Stimulated activated CD8-positive, alpha-beta memory T cell treated with anti-CD3 and anti-CD28 coated beads, Interleukin-2, amount 100 ng/mL, for 48 hours (primary cell): ENCODE data around the gene NPTN.

Source experiments
- DNase-seq, 2 donors: peaks; one replicate each; pipeline ENCODE4 v3.0.0-alpha.2; 2020; ENCODE audit warnings: low read depth in 2 of 2

The NPTN gene

GRCh38 chr15:73632670-73633058 lies 525 bp downstream of the NPTN start:
- DNase-seq, result no peak

GRCh38 chr15:73631915-73632669 lies 1.1 kb downstream of the NPTN start:
- no peak for DNase-seq

GRCh38 chr15:73630921-73631362 lies 2.2 kb downstream of the NPTN start:
- no peak for DNase-seq

DNA sequence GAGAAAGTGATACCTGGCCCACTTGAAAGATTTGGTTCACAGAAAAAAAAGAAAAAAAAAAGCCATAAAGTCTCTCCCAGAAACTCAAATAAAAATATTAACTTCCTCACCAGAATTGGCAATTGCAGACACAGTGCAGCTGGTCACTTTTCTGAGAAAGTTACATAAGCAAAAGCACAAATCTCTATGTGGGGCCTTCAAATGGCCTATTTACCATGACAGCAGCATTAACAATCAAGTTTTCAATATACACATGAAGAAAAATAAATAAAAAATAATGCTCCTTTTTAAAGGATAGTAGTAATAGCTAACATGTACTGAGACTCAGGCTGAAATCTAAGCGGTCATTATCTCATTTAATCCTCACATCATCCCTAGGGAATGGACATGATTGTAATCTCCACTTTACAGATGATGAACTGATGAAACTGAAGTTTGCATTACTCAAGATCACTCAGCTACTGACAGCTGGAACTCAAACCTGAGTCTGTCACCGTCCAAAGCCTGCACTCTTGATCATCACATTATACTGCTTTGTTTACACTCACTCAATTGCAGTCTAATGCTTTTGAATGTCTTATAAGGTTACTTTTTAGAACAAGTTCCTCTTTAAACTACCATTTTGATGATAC lies 3.3 kb downstream of the NPTN start:
- DNase-seq, result no peak

DNA sequence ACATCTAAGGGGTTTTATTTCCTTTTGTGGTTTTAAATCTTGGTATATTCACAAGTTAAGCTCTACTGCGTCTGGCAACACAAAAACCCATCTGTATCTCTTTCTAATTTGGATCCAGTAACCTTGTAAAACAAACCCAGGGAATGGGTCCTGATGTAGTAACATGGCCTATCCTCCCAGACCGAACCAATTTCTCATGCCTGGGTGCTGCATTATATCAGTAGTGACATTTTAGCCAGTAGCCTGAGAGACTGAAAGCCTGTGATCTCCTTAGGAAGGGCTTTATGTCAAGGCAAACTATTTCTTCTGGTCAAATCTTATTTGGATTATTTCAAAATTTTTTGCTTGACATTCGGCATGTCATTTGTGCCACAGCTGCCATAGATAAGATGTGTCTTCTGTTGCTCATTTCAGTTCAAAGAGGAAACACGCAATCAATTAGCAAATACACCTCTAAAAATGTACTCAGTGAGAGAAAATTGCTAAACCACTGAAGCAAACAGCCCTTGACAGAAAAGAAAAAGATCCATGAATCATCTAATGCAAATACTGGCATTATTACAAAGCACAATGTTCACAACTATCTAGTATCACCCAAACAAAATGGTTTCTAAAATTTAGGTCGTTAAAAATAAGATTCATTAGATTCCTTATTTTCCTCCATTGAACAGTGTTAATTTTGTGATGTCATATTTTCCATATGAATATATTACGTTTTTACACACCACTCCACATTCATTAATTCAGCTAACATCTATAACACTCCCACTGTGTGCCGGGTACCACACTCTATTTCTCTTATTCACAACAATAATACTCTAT lies 4.0 kb downstream of the NPTN start:
- no peak for DNase-seq

DNA sequence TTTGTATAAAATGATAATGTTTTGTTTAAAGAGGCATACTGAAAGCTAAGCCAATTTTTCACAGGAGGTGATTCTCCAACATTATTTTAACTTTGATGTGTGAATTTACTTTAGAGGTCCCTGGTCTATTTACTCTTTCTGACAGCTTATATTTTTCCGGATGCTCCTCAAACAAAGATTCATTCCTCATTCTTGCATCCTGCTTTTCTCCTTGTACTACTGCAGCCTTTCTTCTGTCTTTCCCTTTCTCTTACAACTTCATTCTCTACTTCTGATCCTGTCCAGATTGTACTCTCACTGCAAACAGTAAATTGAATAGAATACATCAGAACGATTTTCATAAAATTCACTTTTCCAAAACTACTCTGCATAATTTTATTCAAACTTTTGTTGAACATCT lies 5.1 kb downstream of the NPTN start:
- DNase-seq, result no peak

DNA sequence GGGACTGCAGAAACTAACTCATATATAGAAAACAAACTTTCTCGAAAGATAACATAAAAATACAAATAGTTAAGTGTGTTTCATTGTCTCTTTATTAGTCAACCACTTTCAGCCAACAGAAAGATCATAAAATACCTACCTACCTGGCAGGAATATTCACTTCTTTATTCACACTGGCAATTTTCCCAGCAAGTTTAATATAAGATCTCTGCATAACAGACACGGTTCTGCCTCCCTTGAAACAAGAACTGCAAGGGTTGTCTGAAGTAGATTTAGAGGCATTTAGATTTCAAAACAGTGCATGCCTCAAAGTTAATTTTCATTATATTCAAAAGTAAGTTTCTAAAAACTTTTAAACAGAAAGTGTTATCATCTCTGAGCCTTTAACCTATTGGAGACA lies 7.1 kb downstream of the NPTN start:
- DNase-seq, result no peak

- DNase-seq, result no peak
Measured at GRCh38 chr15:73624530-73624929, 8.7 kb downstream of the NPTN start.

GRCh38 chr15:73621286-73621826 lies 11.8 kb downstream of the NPTN start:
- DNase-seq, result no peak

DNA sequence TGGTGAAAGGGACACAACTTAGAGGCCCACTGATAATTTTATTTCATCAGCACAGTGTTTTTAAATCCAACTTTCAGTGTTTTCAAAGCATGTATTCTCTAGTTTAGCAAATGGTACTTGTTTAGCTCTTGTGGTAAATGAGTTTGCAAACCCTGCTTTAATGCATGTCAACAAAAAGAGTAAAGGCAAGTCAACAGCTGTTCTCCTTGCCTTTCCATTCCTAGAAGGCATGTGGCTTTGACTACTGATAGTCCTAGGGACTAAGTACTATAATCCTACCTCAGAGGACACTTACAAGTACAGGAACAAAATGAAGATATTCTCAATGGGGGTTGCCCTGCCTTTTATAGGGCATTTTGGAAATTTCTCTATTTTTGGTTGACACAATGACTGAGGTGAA lies 13.1 kb downstream of the NPTN start:
- DNase-seq, result no peak

- no peak for DNase-seq
Measured at GRCh38 chr15:73617913-73618312, 15.3 kb downstream of the NPTN start.

- no peak for DNase-seq
Measured at GRCh38 chr15:73617301-73617831, 15.8 kb downstream of the NPTN start.

DNA sequence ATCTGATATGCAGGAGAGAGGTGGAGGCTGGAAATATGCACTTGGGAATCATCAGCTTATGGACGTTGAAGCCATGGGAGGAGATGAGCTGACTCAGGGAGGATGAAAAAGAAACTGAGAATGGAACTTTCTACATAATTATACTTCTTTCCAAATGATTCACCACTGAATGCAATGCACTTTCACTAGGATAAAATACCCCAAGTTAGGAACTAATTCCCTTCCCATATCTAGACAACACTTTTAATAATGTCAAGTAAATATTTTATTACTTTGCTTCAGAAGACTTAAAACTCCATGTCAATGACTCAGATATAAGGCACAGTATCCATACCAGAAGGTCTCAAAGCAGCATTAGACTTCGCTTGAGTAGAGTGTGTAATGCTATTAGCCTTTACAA lies 24.2 kb downstream of the NPTN start:
- no peak for DNase-seq

- no peak for DNase-seq
Measured at GRCh38 chr15:73608475-73608874, 24.7 kb downstream of the NPTN start.

DNA sequence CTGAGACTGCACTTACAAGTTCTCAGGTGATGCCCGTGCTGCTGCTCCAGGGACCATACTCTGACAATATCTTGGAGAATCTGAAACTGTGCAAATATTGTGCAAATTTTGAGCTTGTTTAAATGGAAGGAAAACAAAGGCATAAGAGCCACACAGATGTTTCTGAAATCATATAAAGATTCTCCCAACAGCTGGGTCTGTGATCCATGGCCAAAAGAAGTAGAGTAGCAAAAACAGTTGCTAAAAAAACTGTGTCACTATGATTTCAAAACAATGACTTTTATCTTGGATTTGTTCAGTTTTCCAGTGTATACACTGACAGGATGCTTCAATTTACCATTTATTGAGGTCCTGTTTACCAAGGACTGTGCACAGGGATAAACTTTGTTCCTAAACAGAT lies 25.3 kb downstream of the NPTN start:
- no peak for DNase-seq

DNA sequence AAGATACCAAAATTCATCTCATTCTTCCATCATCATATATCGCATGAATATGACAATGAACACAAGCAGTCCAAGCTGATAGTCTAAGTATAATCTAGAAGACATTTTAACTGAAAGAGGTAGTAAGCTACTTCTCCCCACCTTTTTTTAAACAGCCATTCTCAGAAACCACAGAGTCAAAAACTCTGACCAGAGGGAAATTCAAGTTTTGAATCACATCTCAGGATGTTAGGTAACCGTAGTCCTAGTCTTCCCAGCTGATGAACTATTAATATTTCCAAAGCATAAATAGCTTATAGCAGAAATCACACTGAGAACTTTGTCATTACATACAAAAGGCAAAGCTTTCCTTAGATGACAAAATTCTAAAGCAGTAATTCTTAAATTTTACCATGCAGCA lies 25.8 kb downstream of the NPTN start:
- DNase-seq, result no peak

DNA sequence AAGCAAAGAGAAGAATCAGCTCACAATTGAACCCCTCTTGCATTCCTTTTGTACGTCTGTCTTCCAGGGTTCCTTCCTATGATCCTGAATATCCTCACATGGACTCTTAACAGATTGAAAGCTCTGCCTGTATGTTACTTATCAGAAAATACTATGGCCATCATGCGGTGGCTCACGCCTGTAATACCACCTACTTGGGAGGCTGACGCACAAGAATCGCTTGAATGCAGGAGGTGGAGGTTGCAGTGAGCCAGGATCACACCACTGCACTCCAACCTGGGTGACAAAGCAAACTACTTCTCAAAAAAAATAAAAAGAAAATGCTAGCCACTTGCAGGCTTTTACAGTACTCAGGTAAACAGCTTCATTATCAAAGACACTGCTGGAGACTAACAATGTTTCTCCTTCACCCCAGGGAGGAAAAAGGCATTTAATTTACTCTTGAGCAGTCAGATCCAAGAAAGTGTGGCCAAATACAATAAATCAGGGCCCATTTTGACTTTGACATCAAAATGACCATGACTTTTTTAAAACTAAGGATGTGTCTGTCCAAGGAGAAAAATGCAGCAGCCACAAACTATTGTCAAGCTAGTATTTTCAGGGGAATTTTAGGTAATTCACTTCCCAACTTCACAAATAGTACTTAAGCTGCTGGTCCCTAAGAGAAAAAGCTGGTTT lies 27.3 kb downstream of the NPTN start:
- DNase-seq, result no peak

GRCh38 chr15:73604477-73604876 lies 28.7 kb downstream of the NPTN start:
- DNase-seq, result no peak

DNA sequence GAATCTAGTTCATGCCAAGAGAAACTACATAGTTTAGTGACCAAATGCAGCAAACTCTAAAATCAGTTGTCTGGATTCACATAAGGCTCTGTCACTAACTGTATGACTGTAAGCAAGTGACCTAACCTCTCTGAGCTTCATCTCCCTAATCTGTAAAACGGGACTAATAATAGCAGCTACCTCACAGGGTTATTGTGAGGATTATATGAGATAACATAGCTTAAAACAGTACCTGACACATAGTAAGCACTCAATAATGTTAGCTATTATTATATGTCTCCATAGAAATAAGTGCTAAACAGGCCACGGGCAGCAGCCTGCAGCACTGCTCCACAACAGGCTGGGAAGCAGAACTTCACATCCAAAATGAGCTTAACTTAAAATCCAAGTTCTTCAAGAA lies 30.2 kb downstream of the NPTN start:
- no peak for DNase-seq

GRCh38 chr15:73602446-73602843 lies 30.7 kb downstream of the NPTN start:
- no peak for DNase-seq
